Neural crest cell (in vitro differentiated cells): ENCODE data around the gene CA9. TPM values are rescaled to one million over a fixed set of nuclear protein-coding genes. Genes with fewer than 3 reads are reported as not detected.

ENCODE experiments used
- DNase-seq: peaks from one replicate; pipeline ENCODE4 v3.0.0; 2021; ENCODE audit warnings: low read depth, mixed read lengths, low spot score
- H3K27ac Mint-ChIP-seq: one replicate; pipeline ENCODE4 v1.8.0; 2021; ENCODE audit warnings: mild to moderate bottlenecking, mixed read lengths; ENCODE audit not compliant: unreplicated experiment
- H3K27me3 Mint-ChIP-seq: 2 replicates; pipeline ENCODE4 v1.8.0; 2021; ENCODE audit warnings: low read depth, mild to moderate bottlenecking, mixed read lengths
- H3K36me3 Mint-ChIP-seq: 2 replicates; pipeline ENCODE4 v1.8.0; 2021; ENCODE audit warnings: low read depth, mild to moderate bottlenecking, mixed read lengths
- H3K4me1 Mint-ChIP-seq: 2 replicates; pipeline ENCODE4 v1.8.0; 2021; ENCODE audit warnings: mixed read lengths
- H3K4me3 Mint-ChIP-seq: one replicate; pipeline ENCODE4 v1.8.0; 2021; ENCODE audit warnings: mild to moderate bottlenecking, mixed read lengths
- H3K9me3 Mint-ChIP-seq: 2 replicates; pipeline ENCODE4 v1.8.0; 2021; ENCODE audit warnings: mixed read lengths
- total RNA-seq: library from RNA; stranded (reverse); gene quantifications from 2 replicates; pipeline ENCODE4 v1.2.1, GENCODE V29; 2021
- TF ChIP-seq, protein P1 (sequence below): fragments of 200-600 bp; sonication (generic); conservative IDR thresholded peaks from 2 replicates; pipeline ENCODE4 v1.5.0; 2021; ENCODE audit warnings: antibody characterized with exemption, mild to moderate bottlenecking

CA9 gene
- total RNA-seq, 1 donor from 2014 or later, result 0.63 TPM

DNA sequence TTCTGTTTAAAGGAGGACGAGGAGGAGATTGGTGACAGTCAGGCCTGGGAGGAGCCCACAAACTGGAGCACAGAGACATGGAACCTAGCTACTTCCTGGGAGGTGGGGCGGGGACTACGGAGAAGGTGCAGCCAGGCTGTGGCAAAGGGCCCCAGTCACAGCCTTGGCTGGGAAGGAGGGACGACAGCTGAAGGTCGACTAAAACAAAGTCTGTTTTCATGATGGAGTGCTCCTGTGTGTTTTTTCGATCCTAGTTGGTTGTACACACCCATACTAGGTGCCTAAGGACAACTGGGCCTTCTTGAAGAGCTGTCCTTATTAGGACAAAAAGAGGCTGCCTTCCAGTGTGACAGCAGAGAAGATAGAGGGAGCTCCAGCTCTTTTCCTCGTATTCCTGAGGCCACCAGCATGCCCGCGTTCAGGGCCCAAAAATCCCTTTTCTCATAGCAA, 12.7 kb upstream of the CA9 start:
- H3K36me3 Mint-ChIP-seq, result peaks cover 10% of the 10 kb centered on the region
- no peak for DNase-seq
- TF ChIP-seq, protein P1, sequence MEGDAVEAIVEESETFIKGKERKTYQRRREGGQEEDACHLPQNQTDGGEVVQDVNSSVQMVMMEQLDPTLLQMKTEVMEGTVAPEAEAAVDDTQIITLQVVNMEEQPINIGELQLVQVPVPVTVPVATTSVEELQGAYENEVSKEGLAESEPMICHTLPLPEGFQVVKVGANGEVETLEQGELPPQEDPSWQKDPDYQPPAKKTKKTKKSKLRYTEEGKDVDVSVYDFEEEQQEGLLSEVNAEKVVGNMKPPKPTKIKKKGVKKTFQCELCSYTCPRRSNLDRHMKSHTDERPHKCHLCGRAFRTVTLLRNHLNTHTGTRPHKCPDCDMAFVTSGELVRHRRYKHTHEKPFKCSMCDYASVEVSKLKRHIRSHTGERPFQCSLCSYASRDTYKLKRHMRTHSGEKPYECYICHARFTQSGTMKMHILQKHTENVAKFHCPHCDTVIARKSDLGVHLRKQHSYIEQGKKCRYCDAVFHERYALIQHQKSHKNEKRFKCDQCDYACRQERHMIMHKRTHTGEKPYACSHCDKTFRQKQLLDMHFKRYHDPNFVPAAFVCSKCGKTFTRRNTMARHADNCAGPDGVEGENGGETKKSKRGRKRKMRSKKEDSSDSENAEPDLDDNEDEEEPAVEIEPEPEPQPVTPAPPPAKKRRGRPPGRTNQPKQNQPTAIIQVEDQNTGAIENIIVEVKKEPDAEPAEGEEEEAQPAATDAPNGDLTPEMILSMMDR, result no peak
- H3K27ac Mint-ChIP-seq, result peak overlapping the region; percentile 68
- H3K4me1 Mint-ChIP-seq, result peaks cover 72% of the 10 kb centered on the region
- peak overlapping the region; percentile 85 for H3K4me3 Mint-ChIP-seq
- H3K27me3 Mint-ChIP-seq, result peaks cover 9% of the 10 kb centered on the region
- peaks cover 3% of the 10 kb centered on the region for H3K9me3 Mint-ChIP-seq

DNA sequence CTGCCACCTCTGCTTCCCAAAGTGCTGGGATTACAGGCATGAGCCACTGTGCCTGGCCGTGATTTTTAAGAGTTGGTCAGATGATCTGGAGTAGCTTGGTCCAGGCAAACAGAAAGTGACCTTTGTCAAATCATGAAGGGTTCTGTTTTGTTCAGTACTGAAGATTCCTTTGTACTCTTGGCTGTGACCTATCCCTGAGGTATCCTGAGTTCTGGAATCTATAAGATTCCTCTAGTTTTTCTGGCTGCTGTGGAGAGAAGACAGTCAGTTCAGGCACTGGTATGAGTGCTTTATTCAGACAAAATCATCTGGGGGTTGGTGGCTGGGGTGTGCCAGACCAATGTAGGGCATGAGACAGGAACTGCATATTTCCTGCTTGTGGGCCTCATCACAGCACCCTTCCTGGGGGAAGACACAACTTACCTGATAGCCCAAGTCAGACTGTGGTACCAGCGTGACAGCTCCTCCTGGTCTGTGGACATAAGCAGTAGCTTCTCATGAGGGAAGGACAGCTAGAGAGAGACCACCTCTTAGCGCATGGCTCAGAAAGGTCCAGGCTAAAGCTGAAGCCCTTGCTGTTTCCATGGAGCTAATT, 11.9 kb upstream of the CA9 start:
- H3K27ac Mint-ChIP-seq, result no peak overlapping the region
- H3K4me1 Mint-ChIP-seq, result peaks cover 67% of the 10 kb centered on the region
- H3K36me3 Mint-ChIP-seq, result peaks cover 10% of the 10 kb centered on the region
- peaks cover 7% of the 10 kb centered on the region for H3K27me3 Mint-ChIP-seq
- TF ChIP-seq, protein P1, result no peak
- peaks cover 3% of the 10 kb centered on the region for H3K9me3 Mint-ChIP-seq
- H3K4me3 Mint-ChIP-seq, result peak overlapping the region; percentile 87
- no peak for DNase-seq

DNA sequence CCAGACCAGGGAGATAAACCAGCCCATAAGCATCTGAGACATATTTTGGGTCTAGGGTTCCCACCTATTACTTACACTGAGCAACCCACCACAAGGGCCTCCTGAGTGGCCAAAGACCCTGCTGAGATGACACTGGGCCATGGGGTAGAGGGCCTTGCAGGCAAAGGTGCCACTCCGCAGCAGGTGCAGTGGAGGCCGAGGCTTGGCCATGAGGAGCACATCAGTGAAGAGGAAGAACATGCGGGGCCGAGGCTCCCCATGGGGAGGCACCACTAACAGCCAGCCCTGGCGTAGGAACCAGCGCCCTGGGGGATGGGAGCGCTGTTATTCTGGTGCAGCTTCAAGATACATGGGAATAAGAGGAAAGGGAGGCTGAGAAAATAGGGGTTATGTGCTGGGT, 11.3 kb upstream of the CA9 start:
- TF ChIP-seq, protein P1, result no peak
- Mint-ChIP-seq H3K27me3 (peaks cover 6% of the 10 kb centered on the region), H3K9me3 (peaks cover 3% of the 10 kb centered on the region), H3K4me3 (peak overlapping the region; percentile 87), H3K27ac (no peak overlapping the region), H3K4me1 (peaks cover 61% of the 10 kb centered on the region), H3K36me3 (peaks cover 10% of the 10 kb centered on the region)
- no peak for DNase-seq

DNA sequence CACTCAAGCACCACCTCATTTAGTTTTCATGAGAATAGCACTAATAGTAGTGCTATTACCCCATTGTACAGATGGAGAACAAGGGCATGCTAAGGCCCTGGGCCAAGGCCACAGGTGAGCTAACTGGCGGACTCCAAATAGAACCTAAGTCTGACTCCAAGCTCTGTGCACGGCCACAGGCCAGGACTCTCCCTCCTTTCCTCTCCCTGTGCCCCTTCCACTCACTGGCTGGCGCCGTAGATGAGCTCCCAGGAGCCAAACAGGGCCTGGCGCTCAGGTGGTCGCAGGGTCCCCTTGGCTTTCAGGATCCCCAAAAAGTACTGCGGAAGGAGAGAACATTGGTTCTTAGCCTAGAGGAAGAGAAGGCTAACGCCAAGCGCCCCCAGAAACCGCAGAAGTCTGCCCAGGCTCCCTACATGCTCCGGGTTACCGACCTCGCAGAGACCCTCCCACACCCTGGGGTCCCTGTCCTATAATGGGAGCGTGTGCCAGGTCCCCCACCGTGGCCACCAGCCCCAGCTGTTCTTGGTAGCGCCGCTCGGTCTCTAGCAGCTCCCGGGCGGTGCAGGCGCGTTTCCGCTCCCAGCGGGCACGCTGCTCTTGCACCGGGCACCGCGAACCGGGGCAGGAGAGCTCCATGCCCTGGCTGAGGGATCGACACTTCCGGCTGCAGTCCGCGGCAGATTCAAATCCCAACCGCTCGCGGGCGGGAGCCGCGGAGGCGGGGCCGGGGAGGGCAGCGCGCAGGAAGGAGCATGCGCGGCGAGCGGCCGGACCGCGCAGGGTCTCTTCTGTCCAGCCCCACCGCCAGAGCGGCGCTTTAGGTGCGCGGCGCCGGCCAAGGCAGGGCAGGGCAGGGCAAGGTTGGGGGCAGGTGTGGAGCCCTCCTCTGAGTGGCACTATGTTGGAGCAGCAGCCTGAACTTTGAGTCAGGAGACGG, 8.9 kb upstream of the CA9 start, which contains the start of gene ARHGEF39:
Gene ARHGEF39 (minus strand): TSS at position 665 of the 940 bp plus-strand sequence. CDS start 26 bp downstream, at position 639.
- Mint-ChIP-seq H3K27ac (no peak within 1 kb of the TSS), H3K36me3 (peaks cover 6% of the 10 kb centered on the region), H3K27me3 (no peaks in the 10 kb centered on the region), H3K9me3 (no peaks in the 10 kb centered on the region), H3K4me3 (peak within 1 kb of the TSS; percentile 87), H3K4me1 (peaks cover 46% of the 10 kb centered on the region)
- TF ChIP-seq, protein P1, result peak; percentile 41
- DNase-seq, result peak; percentile 78

DNA sequence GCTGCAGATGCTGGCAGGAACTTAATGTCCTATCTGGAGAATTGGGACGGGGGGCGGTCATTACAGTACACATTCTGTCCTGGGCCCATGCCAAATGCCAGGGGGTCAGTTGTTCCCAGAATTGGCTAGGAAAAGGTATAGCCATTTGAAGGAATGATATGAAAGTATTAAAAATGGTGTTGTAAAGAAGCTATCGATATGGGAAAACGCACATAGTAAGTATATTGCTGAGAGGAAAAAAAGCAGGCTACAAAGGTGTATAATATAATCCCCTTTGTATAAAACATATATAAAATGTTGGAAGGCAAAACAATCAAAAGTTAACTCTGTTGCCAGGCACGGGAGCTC, 8.3 kb upstream of the CA9 start:
- Mint-ChIP-seq H3K36me3 (peaks cover 6% of the 10 kb centered on the region), H3K27me3 (no peaks in the 10 kb centered on the region), H3K4me1 (peaks cover 41% of the 10 kb centered on the region), H3K4me3 (peak overlapping the region; percentile 87), H3K9me3 (no peaks in the 10 kb centered on the region), H3K27ac (no peak overlapping the region)
- no peak for DNase-seq
- TF ChIP-seq, protein P1, result peak; percentile 2
